ENCODE results near the gene GPSM3. TPM values are rescaled to one million over a fixed set of nuclear protein-coding genes. Genes with fewer than 3 reads are reported as not detected.

GPSM3 gene
- total RNA-seq, 1 experiment from 2014 or later = 2.0 TPM

DNA sequence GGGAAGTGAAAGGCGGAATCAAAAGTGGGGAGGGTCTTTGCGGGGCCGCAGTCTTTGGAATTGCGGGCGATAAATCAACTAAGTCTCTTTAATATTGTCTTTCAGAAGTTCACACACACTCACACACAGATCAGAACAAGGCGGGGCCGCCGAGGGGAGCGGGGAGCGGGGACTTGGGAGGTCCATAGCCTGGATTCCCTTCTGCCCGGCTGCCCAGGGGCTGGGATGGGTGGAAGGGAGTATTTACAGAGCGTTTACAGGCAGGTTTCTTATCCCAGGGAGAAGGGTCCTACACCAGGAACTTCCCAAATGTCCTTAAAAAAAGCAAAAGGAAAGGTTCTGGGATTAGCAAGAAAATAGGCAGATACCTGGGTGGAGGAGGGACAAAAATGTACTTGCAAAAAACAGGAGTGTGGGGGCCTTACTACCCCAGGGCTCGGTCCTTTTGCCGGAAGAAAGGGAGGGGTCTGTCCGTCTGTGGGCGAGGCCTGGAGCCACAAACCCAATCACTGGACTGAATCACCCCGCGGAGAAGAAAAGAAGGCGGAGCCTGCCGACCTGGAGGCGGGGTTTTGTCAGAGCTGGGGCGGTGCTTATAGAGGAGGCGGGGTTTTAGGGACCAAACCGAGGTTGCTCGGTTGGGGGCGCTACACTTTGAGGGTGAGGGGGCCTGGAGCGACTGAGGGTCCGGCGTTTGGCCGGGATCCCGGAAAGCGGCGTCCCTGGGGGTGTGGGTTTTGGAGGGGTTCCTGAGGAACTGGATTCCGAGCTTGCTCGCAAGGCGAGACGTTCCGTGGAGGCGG is 44.0 kb downstream of the GPSM3 start:
- peaks cover 14% of the 10 kb centered on the region for H3K4me1 ChIP-seq (ENCODE audit: control insufficient read depth, insufficient read depth, low read length)
- ATAC-seq (no peak), DNase-seq (ENCODE audit: low read depth, low spot score) (no peak)
- ChIA-PET CTCF (no interaction called here), POLR2A (no interaction called here)
- in situ Hi-C loops (cut with HindIII; ENCODE audit: low pct_unique_long_range_greater_than_20kb, low sequenced_read_pairs) (no loop called here), intact Hi-C loops (cut with micrococcal nuclease; ENCODE audit: unreplicated experiment) (no loop called here)
- no peak overlapping the region for H3K27ac ChIP-seq (ENCODE audit: low read length)
- H3K36me3 ChIP-seq (ENCODE audit: control insufficient read depth, insufficient read depth, low read length) = no peaks in the 10 kb centered on the region; the same call in 1 of the 2 replicates
- no TSS peak for BruUV-seq (replicated peaks)
- TF ChIP-seq, protein P1, sequence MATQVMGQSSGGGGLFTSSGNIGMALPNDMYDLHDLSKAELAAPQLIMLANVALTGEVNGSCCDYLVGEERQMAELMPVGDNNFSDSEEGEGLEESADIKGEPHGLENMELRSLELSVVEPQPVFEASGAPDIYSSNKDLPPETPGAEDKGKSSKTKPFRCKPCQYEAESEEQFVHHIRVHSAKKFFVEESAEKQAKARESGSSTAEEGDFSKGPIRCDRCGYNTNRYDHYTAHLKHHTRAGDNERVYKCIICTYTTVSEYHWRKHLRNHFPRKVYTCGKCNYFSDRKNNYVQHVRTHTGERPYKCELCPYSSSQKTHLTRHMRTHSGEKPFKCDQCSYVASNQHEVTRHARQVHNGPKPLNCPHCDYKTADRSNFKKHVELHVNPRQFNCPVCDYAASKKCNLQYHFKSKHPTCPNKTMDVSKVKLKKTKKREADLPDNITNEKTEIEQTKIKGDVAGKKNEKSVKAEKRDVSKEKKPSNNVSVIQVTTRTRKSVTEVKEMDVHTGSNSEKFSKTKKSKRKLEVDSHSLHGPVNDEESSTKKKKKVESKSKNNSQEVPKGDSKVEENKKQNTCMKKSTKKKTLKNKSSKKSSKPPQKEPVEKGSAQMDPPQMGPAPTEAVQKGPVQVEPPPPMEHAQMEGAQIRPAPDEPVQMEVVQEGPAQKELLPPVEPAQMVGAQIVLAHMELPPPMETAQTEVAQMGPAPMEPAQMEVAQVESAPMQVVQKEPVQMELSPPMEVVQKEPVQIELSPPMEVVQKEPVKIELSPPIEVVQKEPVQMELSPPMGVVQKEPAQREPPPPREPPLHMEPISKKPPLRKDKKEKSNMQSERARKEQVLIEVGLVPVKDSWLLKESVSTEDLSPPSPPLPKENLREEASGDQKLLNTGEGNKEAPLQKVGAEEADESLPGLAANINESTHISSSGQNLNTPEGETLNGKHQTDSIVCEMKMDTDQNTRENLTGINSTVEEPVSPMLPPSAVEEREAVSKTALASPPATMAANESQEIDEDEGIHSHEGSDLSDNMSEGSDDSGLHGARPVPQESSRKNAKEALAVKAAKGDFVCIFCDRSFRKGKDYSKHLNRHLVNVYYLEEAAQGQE (IDR thresholded peaks at IDR 0.05; ENCODE audit: insufficient read depth in 1 of 2, low read depth in 2 of 2, low read length in 1 of 2) = no peak
- TF ChIP-seq, protein P2, sequence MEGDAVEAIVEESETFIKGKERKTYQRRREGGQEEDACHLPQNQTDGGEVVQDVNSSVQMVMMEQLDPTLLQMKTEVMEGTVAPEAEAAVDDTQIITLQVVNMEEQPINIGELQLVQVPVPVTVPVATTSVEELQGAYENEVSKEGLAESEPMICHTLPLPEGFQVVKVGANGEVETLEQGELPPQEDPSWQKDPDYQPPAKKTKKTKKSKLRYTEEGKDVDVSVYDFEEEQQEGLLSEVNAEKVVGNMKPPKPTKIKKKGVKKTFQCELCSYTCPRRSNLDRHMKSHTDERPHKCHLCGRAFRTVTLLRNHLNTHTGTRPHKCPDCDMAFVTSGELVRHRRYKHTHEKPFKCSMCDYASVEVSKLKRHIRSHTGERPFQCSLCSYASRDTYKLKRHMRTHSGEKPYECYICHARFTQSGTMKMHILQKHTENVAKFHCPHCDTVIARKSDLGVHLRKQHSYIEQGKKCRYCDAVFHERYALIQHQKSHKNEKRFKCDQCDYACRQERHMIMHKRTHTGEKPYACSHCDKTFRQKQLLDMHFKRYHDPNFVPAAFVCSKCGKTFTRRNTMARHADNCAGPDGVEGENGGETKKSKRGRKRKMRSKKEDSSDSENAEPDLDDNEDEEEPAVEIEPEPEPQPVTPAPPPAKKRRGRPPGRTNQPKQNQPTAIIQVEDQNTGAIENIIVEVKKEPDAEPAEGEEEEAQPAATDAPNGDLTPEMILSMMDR (IDR thresholded peaks at IDR 0.05) = no peak
- no peak for TF ChIP-seq TCF7L2 (IDR thresholded peaks at IDR 0.05; ENCODE audit: low read depth, low read length)
- no peak for TF ChIP-seq SIN3A (IDR thresholded peaks at IDR 0.05; ENCODE audit: borderline replicate concordance, insufficient read depth, low read depth, low read length)
- no peak for TF ChIP-seq POLR2AphosphoS5 (IDR thresholded peaks at IDR 0.05; ENCODE audit: low read depth, low read length)
- no peaks in the 10 kb centered on the region for H3K27me3 ChIP-seq (ENCODE audit: control insufficient read depth, insufficient read depth, low read length)
- H3K9me3 ChIP-seq (ENCODE audit: control insufficient read depth, insufficient read depth, low read depth, low read length) = no peaks in the 10 kb centered on the region
- H3K4me3 ChIP-seq (ENCODE audit: low read depth in 2 of 2, low read length in 2 of 2) = no peak overlapping the region

DNA sequence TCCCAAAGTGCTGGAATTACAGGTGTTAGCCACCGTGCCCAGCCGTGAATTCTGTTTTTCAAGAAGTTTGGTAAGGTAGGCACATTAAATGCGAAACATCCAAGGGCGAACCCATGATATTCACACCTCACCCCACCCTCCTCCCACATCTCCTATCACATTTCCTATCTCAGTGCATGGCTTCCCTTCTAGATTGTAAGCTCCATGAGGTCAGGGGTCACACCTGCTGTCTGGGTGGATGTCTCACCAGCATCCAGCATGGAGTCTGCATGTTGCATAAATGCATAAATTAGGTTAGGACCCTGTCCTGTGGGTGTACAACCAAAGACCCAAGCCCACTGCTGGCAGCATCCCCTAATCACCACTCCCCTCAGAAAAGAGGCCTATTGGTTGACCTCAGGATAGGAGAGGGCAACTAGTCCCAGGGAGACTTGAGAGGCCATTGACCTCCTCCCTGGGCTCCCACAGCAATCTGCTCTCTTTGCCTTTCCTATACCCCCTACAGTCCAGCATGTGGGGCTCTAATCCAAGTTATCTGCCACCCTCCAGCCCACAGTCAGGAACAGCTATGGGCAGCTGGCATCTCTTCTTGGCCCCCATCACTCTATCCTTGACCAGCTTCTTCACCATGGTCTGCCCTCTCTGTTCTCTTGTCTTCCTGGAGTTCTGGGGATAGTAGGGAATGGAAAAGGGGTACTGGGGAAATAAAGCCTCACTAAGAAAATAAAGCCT is 44.9 kb downstream of the GPSM3 start:
- Histone ChIP-seq H3K9me3 (ENCODE audit: control insufficient read depth, insufficient read depth, low read depth, low read length) (no peaks in the 10 kb centered on the region), H3K27ac (ENCODE audit: low read length) (no peak overlapping the region), H3K27me3 (ENCODE audit: control insufficient read depth, insufficient read depth, low read length) (no peaks in the 10 kb centered on the region), H3K4me3 (ENCODE audit: low read depth in 2 of 2, low read length in 2 of 2) (no peak overlapping the region), H3K36me3 (ENCODE audit: control insufficient read depth, insufficient read depth, low read length) (no peaks in the 10 kb centered on the region), H3K4me1 (ENCODE audit: control insufficient read depth, insufficient read depth, low read length) (peaks cover 7% of the 10 kb centered on the region)
- POLR2A ChIA-PET = no interaction called here
- in situ Hi-C loops (cut with HindIII; ENCODE audit: low pct_unique_long_range_greater_than_20kb, low sequenced_read_pairs) = no loop called here
- TF ChIP-seq POLR2AphosphoS5 (IDR thresholded peaks at IDR 0.05; ENCODE audit: low read depth, low read length) (no peak), SIN3A (IDR thresholded peaks at IDR 0.05; ENCODE audit: borderline replicate concordance, insufficient read depth, low read depth, low read length) (no peak), TCF7L2 (IDR thresholded peaks at IDR 0.05; ENCODE audit: low read depth, low read length) (no peak)
- TF ChIP-seq, protein P1 (IDR thresholded peaks at IDR 0.05; ENCODE audit: insufficient read depth in 1 of 2, low read depth in 2 of 2, low read length in 1 of 2) = no peak
- TF ChIP-seq, protein P2 (IDR thresholded peaks at IDR 0.05) = no peak; the same call in 1 of the 2 replicates
- ATAC-seq = no peak
- CTCF ChIA-PET = no interaction called here
- no TSS peak for BruUV-seq (replicated peaks)
- intact Hi-C loops (cut with micrococcal nuclease; ENCODE audit: unreplicated experiment) = no loop called here
- DNase-seq (ENCODE audit: low read depth, low spot score) = no peak

Data from Panc1 (cell line).